Hematopoietic multipotent progenitor cell treated with erythropoietin and hydrocortisone succinate and interleukin-3 and kit ligand, for 6 days (in vitro differentiated cells): ENCODE results near the gene C6orf132.

Experiments
- DNase-seq: peaks from one replicate; pipeline ENCODE4 v3.0.0-alpha.2; 2015

Gene C6orf132

GRCh38 chr6:42135161-42135560, 7.3 kb downstream of the C6orf132 start:
- DNase-seq = no peak

GRCh38 chr6:42133926-42134325, 8.5 kb downstream of the C6orf132 start:
- no peak for DNase-seq

GRCh38 chr6:42131531-42131930, 10.9 kb downstream of the C6orf132 start:
- no peak for DNase-seq

GRCh38 chr6:42129360-42129676, 13.1 kb downstream of the C6orf132 start:
- DNase-seq = no peak

GRCh38 chr6:42128460-42129359, 13.7 kb downstream of the C6orf132 start:
- DNase-seq = no peak

- DNase-seq = no peak
These were observed 16.8 kb downstream of the C6orf132 start for GRCh38 chr6:42125663-42126062.

GRCh38 chr6:42125231-42125630, 17.2 kb downstream of the C6orf132 start:
- DNase-seq = no peak

GRCh38 chr6:42124223-42124836, 18.1 kb downstream of the C6orf132 start:
- no peak for DNase-seq

- DNase-seq = no peak
These were observed 18.9 kb downstream of the C6orf132 start for GRCh38 chr6:42123379-42124103.

- DNase-seq = no peak
These were observed 21.2 kb downstream of the C6orf132 start for GRCh38 chr6:42120895-42121865.

- DNase-seq = no peak
These were observed 24.0 kb downstream of the C6orf132 start for GRCh38 chr6:42118162-42119001.

GRCh38 chr6:42117843-42118161, 24.6 kb downstream of the C6orf132 start:
- no peak for DNase-seq

- DNase-seq = no peak
These were observed 28.3 kb downstream of the C6orf132 start for GRCh38 chr6:42113936-42114636.

- DNase-seq = no peak
These were observed 30.1 kb downstream of the C6orf132 start for GRCh38 chr6:42112351-42112750.

GRCh38 chr6:42110683-42111082, 31.7 kb downstream of the C6orf132 start:
- DNase-seq = no peak

- no peak for DNase-seq
These were observed 34.3 kb downstream of the C6orf132 start for GRCh38 chr6:42108071-42108470.

- no peak for DNase-seq
These were observed 36.1 kb downstream of the C6orf132 start for GRCh38 chr6:42106112-42107023.

- no peak for DNase-seq
These were observed 36.7 kb downstream of the C6orf132 start for GRCh38 chr6:42105709-42106108.

- DNase-seq = peak; percentile 45
These were observed 37.2 kb downstream of the C6orf132 start for GRCh38 chr6:42105156-42105648.

GRCh38 chr6:42104804-42105125, 37.7 kb downstream of the C6orf132 start:
- no peak for DNase-seq
